Activated CD4-positive, alpha-beta T cell treated with anti-CD3 and anti-CD28 coated beads for 36 hours (primary cell): ENCODE measurements around the gene CHRNA5. TPM values are rescaled to one million over a fixed set of nuclear protein-coding genes. Genes with fewer than 3 reads are reported as not detected.
A peak's percentile ranks its signal among the peaks of the same experiment; 100 is the strongest.
"Not testable (repeated sequence)": the region's sequence is repeated elsewhere in the genome, so short reads cannot be mapped to it uniquely, and the experiment has no call there.

Experiments
- ATAC-seq: fragments of 200-7000 bp; cut with Tn5 transposase; one replicate; pipeline ENCODE4 v1.10.0; 2021; ENCODE audit warnings: mild to moderate bottlenecking, moderate library complexity
- CTCF ChIA-PET: fragments of 350-600 bp; sonication (Branson Sonifier 250); formaldehyde crosslinking; loops from one replicate; lab custom pipeline; 2021; ENCODE audit warnings: antibody characterized with exemption; lab: Charles Lee
- POLR2A ChIA-PET: fragments of 350-600 bp; sonication (Branson Sonifier 250); formaldehyde crosslinking; loops from one replicate; lab custom pipeline; 2021; ENCODE audit warnings: antibody characterized with exemption, inconsistent platforms; lab: Charles Lee
- DNase-seq: peaks from one replicate; pipeline ENCODE4 v3.0.0-alpha.2; 2020
- H3K27ac Mint-ChIP-seq: one replicate; pipeline ENCODE4 v1.8.0; 2021; ENCODE audit warnings: mixed read lengths
- H3K27me3 Mint-ChIP-seq: one replicate; pipeline ENCODE4 v1.8.0; 2021; ENCODE audit warnings: mixed read lengths
- H3K36me3 Mint-ChIP-seq: one replicate; pipeline ENCODE4 v1.8.0; 2021; ENCODE audit warnings: low read depth, mixed read lengths
- H3K4me1 Mint-ChIP-seq: one replicate; pipeline ENCODE4 v1.8.0; 2021; ENCODE audit warnings: mixed read lengths
- H3K4me3 Mint-ChIP-seq: one replicate; pipeline ENCODE4 v1.8.0; 2021; ENCODE audit warnings: mild to moderate bottlenecking, moderate library complexity, mixed read lengths
- H3K9me3 Mint-ChIP-seq: one replicate; pipeline ENCODE4 v1.8.0; 2021; ENCODE audit warnings: low read depth, mixed read lengths
- intact Hi-C, 2 experiments: fragments of 100-400 bp; cut with DNase I in 1 of 2; cut with micrococcal nuclease in 1 of 2; formaldehyde crosslinking; loops; one replicate each; pipeline versions ENCODE4 v1.14.2 to v1.15.1; 2022 to 2024; cut with DNase I, micrococcal nuclease
- total RNA-seq, 2 experiments: library from RNA; stranded (reverse); gene quantifications; one replicate each; pipeline ENCODE4 v1.2.3, GENCODE V29; 2021

CHRNA5 gene
- total RNA-seq, 2 experiments from 2014 or later = 6.5 to 8.5 TPM

DNA sequence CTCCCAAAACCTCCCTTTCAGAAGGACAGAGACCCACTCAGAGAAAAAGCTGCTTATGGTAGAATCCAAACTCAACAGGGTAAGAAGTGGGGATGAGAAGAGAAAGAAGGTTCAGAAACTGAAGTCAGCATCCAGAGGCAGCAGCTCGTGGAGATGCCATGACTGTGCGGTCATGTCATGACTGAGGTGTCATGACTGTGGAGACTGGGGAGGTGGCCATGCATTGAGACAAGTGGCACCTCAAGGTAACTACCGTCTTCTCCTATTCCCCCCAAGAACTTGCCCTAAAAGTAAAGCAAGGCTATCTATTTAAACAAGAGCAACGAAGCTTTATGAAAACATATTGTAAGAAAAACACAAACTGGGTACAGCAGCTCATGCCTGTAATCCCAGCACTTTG is 40.4 kb downstream of the CHRNA5 start:
- Mint-ChIP-seq H3K27ac (no peak overlapping the region), H3K9me3 (no peaks in the 10 kb centered on the region), H3K27me3 (peaks cover 3% of the 10 kb centered on the region), H3K4me3 (no peak overlapping the region), H3K36me3 (no peaks in the 10 kb centered on the region), H3K4me1 (no peaks in the 10 kb centered on the region)
- intact Hi-C loops = no loop called here
- CTCF ChIA-PET = interaction anchor here (0.7 kb wide), 1 partner anchor 299 kb away, joined by 3 read pairs; no protein-coding TSS in a partner anchor
- ATAC-seq (no peak), DNase-seq (no peak)
- POLR2A ChIA-PET = no interaction called here

DNA sequence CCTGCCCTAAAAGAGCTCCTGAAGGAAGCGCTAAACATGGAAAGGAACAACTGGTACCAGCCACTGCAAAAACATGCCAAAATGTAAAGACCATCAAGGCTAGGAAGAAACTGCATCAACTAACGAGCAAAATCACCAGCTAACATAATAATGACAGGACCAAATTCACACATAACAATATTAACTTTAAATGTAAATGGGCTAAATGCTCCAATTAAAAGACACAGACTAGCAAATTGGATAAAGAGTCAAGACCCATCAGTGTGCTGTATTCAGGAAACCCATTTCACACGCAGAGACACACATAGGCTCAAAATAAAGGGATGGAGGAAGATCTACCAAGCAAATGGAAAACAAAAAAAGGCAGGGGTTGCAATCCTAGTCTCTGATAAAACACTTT is 44.2 kb downstream of the CHRNA5 start:
- H3K36me3 Mint-ChIP-seq, H3K27me3 Mint-ChIP-seq, H3K9me3 Mint-ChIP-seq, H3K27ac Mint-ChIP-seq, H3K4me3 Mint-ChIP-seq, ATAC-seq, DNase-seq, POLR2A ChIA-PET, H3K4me1 Mint-ChIP-seq, intact Hi-C loops, CTCF ChIA-PET: not testable (repeated sequence)

DNA sequence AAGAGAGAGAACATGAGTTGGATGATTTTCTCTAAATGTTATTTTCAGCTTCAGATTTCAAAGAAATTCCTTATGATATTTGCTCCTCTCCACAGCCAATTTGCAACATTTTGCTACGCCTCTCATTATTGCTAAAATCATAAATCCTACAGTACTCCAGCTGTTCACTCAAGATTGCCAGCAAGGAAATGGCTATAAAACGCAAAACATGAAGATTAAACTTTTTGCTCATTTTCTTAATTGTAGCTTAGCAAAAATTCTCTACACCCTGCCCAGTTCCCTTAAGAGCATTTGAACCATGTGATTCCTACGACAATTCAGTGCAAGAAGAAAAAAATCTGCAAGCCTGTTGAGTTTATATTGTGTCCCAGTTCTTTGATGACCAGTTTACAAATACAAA is 48.7 kb downstream of the CHRNA5 start:
- CTCF ChIA-PET = interaction anchor here (0.6 to 1.5 kb wide), 3 partner anchors 91 to 407 kb away, joined by 3 to 7 read pairs (median 3); no protein-coding TSS in a partner anchor
- DNase-seq (no peak), ATAC-seq (no peak)
- POLR2A ChIA-PET = no interaction called here
- intact Hi-C loops = no loop called here
- peaks cover 3% of the 10 kb centered on the region for H3K4me1 Mint-ChIP-seq
- no peaks in the 10 kb centered on the region for H3K36me3 Mint-ChIP-seq
- H3K27ac Mint-ChIP-seq = no peak overlapping the region
- peaks cover 7% of the 10 kb centered on the region for H3K27me3 Mint-ChIP-seq
- H3K9me3 Mint-ChIP-seq = no peaks in the 10 kb centered on the region
- H3K4me3 Mint-ChIP-seq = no peak overlapping the region

DNA sequence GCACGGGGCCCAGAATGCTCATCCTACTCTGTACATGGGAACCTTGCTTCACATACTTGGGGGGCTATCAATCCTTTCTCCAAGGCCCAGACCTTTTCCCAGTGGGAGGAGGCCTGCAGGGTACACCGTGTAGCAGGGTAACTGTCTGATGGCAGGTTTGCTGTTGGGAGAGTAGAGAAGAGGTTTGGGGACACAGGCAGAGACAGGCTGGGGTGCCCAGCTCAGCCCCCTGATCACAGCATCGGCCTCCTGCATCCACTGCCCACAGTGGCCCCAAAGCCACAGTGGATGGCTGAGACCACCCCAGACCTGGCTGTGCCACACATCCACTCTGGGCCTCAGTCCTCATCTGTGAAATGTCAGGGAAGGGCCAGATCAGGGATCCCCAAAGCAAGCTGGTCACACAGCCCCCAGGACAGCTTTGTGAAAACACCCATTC is 49.9 kb downstream of the CHRNA5 start:
- no peak overlapping the region for H3K4me3 Mint-ChIP-seq
- intact Hi-C loops = loop anchor here (5.0 kb wide), 2 partner anchors 192 to 308 kb away; no protein-coding TSS in a partner anchor

DNA sequence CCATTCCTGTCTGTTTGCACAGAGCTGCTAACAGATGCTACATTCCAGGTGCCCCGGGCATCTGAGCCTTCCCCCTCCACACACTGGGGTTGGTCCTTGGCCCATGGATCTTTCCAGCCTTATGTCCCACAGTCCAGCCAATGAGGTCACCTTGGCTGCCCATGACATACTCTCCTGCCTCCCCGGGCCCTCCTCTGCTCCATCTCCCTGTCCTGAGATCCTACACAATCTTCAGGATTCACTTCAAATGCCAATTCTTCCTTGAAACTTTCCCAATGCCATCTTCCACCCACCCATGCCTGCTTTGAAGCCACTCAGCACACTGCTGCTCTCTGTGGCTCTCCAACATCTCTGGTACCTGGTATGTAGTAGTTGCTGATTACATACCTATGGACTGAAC is 51.2 kb downstream of the CHRNA5 start:
- no peak overlapping the region for H3K4me3 Mint-ChIP-seq
- no peak overlapping the region for H3K27ac Mint-ChIP-seq
- H3K36me3 Mint-ChIP-seq = no peaks in the 10 kb centered on the region
- ATAC-seq (no peak), DNase-seq (no peak)
- intact Hi-C loops = loop anchor here (5.0 kb wide), 2 partner anchors 191 to 309 kb away; no protein-coding TSS in a partner anchor
- H3K27me3 Mint-ChIP-seq = peaks cover 23% of the 10 kb centered on the region
- CTCF ChIA-PET = interaction anchor here (0.6 kb wide), 1 partner anchor 10 kb away, joined by 3 read pairs; no protein-coding TSS in a partner anchor
- no peaks in the 10 kb centered on the region for H3K9me3 Mint-ChIP-seq
- POLR2A ChIA-PET = no interaction called here
- peaks cover 11% of the 10 kb centered on the region for H3K4me1 Mint-ChIP-seq

More for the DNA sequence above, 49.9 kb downstream of the CHRNA5 start:
- no peaks in the 10 kb centered on the region for H3K9me3 Mint-ChIP-seq
- peaks cover 18% of the 10 kb centered on the region for H3K27me3 Mint-ChIP-seq
- peaks cover 11% of the 10 kb centered on the region for H3K4me1 Mint-ChIP-seq
- ATAC-seq (no peak), DNase-seq (no peak)
- POLR2A ChIA-PET = no interaction called here
- no peak overlapping the region for H3K27ac Mint-ChIP-seq
- no peaks in the 10 kb centered on the region for H3K36me3 Mint-ChIP-seq
- CTCF ChIA-PET = interaction anchor here (1.3 kb wide), 1 partner anchor 90 kb away, joined by 3 read pairs; no protein-coding TSS in a partner anchor

DNA sequence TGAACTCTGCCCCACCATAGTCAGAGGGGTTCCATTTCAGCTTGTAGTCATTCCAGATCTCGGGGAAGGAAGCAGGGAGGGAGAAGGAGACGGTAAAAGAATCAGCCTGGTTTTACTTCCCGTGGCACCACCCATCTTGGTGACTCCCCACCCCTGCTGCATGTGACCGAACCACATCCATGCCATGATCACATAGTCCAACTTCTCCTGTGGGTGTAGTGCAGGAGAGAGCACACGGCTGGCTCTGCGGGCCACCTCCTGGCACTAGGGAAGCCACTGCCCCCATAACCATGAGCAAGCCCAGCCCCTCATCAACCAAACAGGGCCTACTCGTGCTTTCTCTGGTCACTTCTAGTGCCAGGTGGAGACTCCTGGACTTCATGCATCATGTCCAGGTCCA is 51.8 kb downstream of the CHRNA5 start:
- Mint-ChIP-seq H3K9me3 (no peaks in the 10 kb centered on the region), H3K4me3 (no peak overlapping the region), H3K27ac (no peak overlapping the region), H3K36me3 (no peaks in the 10 kb centered on the region), H3K4me1 (peaks cover 11% of the 10 kb centered on the region), H3K27me3 (peaks cover 29% of the 10 kb centered on the region)
- CTCF ChIA-PET = interaction anchor here (0.6 to 1.0 kb wide), 3 partner anchors 11 to 93 kb away, joined by 3 to 4 read pairs (median 3); no protein-coding TSS in a partner anchor
- POLR2A ChIA-PET = no interaction called here
- intact Hi-C loops = loop anchor here (5.0 kb wide), 2 partner anchors 190 to 310 kb away; no protein-coding TSS in a partner anchor
- ATAC-seq = no peak
- no peak for DNase-seq

DNA sequence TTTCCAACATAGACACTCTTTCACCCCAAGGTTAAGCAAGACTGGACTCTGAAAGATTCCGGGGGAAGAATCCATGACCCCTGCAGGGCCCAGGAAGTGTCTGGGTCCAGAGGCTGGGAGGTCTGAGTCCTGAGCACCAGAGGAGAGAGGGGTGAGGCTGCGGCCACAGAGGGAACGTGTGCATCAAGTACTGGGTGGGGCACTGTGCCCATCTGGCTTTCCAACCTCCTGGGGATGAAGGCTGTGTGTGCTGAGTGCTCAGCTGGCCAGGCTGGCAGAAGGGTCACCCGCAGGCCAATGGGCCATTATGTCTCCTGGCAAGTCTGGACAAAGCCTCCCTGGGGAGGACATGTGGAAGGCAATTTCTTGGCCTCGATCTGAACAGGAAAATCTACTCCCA is 52.2 kb downstream of the CHRNA5 start:
- Mint-ChIP-seq H3K27me3 (peaks cover 31% of the 10 kb centered on the region), H3K4me1 (peaks cover 11% of the 10 kb centered on the region), H3K9me3 (no peaks in the 10 kb centered on the region), H3K27ac (no peak overlapping the region), H3K36me3 (no peaks in the 10 kb centered on the region), H3K4me3 (no peak overlapping the region)
- no peak for ATAC-seq
- intact Hi-C loops = loop anchor here (5.0 kb wide), 2 partner anchors 190 to 310 kb away; no protein-coding TSS in a partner anchor
- no peak for DNase-seq
- POLR2A ChIA-PET = no interaction called here
- CTCF ChIA-PET = interaction anchor here (0.6 to 1.0 kb wide), 3 partner anchors 90 to 96 kb away, joined by 3 to 4 read pairs (median 3); no protein-coding TSS in a partner anchor

DNA sequence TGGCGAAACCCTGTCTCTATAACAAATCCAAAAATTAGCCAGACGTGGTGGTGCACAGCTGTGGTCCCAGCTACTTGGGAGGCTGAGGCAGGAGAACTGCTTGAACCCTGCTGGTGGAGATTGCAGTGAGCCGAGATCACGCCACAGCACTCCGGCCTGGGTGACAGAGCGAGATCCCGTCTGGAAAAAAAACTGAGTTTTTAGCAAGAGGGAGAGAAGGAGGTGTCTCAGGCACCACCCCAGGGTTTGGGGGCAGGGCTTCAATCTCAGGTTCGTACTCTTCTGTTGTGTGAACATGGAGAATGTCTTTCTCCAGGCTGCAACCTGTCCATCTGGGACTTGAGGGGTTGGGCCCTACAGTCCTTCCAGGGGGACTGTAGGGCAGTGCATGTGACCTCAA is 52.7 kb downstream of the CHRNA5 start:
- no peak for ATAC-seq
- intact Hi-C loops = loop anchor here (1.0 to 5.0 kb wide), 4 partner anchors 91 to 311 kb away; no protein-coding TSS in a partner anchor
- CTCF ChIA-PET = interaction anchor here (1.0 to 2.0 kb wide), 4 partner anchors 22 to 95 kb away, joined by 3 to 7 read pairs (median 4); no protein-coding TSS in a partner anchor
- peaks cover 11% of the 10 kb centered on the region for H3K4me1 Mint-ChIP-seq
- H3K36me3 Mint-ChIP-seq = no peaks in the 10 kb centered on the region
- H3K27ac Mint-ChIP-seq = no peak overlapping the region
- no peak overlapping the region for H3K4me3 Mint-ChIP-seq
- POLR2A ChIA-PET = no interaction called here
- DNase-seq = no peak
- peaks cover 33% of the 10 kb centered on the region for H3K27me3 Mint-ChIP-seq
- H3K9me3 Mint-ChIP-seq = no peaks in the 10 kb centered on the region

DNA sequence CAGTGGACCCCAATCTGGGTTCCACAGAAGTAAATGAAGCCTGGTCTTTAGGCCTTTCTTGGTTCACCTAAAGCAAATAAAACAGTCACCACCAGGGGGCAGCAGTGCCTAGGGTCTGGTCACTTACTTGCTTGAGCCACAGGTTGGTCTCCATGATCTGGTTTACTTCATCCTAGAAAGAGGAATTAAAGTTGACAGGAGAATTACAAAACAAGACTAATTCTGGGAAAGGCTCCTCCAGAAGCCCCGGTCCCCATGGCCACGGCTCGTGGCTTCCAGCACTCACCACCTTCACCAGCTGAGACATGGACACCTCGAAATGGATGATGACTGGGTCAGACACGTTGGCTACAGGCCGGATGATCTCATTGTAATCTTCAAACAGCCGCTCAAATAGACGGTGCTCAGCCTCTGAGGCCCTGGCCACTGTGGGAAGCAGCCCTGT is 53.2 kb downstream of the CHRNA5 start:
- Mint-ChIP-seq H3K4me1 (peaks cover 11% of the 10 kb centered on the region), H3K9me3 (no peaks in the 10 kb centered on the region), H3K4me3 (no peak overlapping the region), H3K36me3 (no peaks in the 10 kb centered on the region), H3K27me3 (peaks cover 33% of the 10 kb centered on the region), H3K27ac (no peak overlapping the region)
- ATAC-seq (peak; percentile 49), DNase-seq (peak; percentile 90)
- CTCF ChIA-PET = interaction anchor here (0.5 to 2.1 kb wide), 7 partner anchors 18 to 95 kb away, joined by 3 to 13 read pairs (median 4); no protein-coding TSS in a partner anchor
- intact Hi-C loops = loop anchor here (1.0 to 5.0 kb wide), 4 partner anchors 91 to 311 kb away; no protein-coding TSS in a partner anchor
- POLR2A ChIA-PET = no interaction called here

DNA sequence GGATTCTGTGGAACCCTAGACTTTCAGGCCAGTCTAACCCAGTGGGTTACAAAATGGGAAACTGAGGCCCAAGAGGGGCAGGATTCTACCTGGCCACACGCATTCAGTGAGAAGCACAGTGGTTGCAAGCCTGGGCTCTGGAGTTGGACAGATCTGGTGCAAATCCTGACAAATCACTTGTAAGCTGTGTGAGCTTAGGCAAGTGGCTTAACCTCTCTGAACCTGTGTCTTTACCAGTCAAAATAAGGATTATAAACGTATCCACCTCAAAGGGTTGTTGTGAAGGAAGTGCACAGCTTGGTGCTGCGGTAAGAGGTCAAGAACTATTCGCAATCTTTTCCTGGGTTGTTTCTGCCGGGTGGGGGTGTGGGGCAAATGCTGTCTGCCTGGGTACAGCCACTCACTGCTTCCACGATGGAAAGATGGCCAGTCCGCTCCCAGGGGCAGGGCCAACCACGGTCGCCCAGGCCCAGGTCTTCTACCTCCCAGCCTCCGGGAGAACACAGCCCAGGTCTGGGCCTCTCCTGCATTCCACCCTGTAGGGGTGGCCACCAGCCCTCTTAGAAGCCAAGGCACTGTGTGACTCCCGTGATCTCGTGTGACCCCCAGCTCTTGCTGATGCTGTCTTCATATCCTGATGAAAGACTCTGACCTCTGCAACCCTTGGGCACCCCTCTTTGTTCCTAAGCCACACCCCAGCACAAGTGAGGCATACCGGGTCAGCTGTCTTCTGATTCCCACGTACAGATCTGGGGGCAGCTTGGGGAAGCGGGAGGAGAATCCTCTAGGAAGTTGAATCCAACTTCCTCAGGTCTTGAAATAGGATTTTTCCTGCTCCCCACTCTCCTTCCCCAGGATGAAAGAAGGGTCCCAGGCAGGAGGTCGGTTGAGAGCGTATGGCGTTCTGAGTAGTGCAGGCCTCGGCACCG is 54.0 kb downstream of the CHRNA5 start:
- Mint-ChIP-seq H3K9me3 (no peaks in the 10 kb centered on the region), H3K4me1 (peaks cover 11% of the 10 kb centered on the region), H3K36me3 (no peaks in the 10 kb centered on the region), H3K4me3 (no peak overlapping the region), H3K27me3 (peaks cover 33% of the 10 kb centered on the region), H3K27ac (no peak overlapping the region)
- ChIA-PET CTCF (interaction anchor here (0.5 to 2.1 kb wide), 8 partner anchors 18 to 121 kb away, joined by 3 to 13 read pairs (median 4); no protein-coding TSS in a partner anchor), POLR2A (no interaction called here)
- DNase-seq (no peak), ATAC-seq (no peak)
- intact Hi-C loops = loop anchor here (5.0 kb wide), 2 partner anchors 188 to 312 kb away; no protein-coding TSS in a partner anchor

DNA sequence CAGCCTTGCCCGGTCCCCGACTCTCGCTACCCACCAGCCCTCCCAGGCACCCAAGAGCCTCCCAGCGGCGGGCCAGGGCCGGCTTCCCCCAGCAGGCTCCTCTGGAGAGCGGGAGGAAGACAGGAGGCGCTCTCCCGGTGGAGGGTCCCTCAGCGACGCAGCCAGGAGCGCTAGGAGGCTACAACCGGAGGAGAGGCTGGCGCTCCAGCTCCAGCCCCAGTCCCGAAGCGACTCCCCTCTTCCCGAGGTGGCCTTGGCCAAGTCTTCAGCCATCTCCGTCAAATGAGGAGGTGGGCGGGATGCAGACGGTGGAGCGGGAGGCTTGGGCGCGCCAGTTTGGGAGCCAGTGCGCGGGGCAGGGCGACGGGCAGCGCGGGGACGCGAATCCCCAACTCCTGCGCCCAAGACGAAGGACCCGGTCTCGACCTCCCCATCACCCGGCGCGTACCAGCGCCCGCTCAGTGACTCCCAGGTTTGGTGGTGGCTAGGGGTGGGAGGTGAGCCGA is 54.8 kb downstream of the CHRNA5 start:
- Mint-ChIP-seq H3K9me3 (no peaks in the 10 kb centered on the region), H3K27me3 (peaks cover 33% of the 10 kb centered on the region), H3K27ac (no peak overlapping the region), H3K4me3 (peak overlapping the region; percentile 30), H3K36me3 (no peaks in the 10 kb centered on the region), H3K4me1 (peaks cover 11% of the 10 kb centered on the region)
- CTCF ChIA-PET = interaction anchor here (0.5 to 2.1 kb wide), 5 partner anchors 20 to 120 kb away, joined by 3 to 13 read pairs (median 4); no protein-coding TSS in a partner anchor
- intact Hi-C loops = no loop called here
- DNase-seq (no peak), ATAC-seq (peak; percentile 34)
- POLR2A ChIA-PET = no interaction called here
